ENCODE measurements around the gene SLC2A4. TPM values are rescaled to one million over a fixed set of nuclear protein-coding genes. Genes with fewer than 3 reads are reported as not detected.

SLC2A4 gene
- total and polyA plus RNA-seq, 2 of the 4 experiments (the other 2 are of a cell fraction) = 0.07 TPM; not detected in 1

GRCh38 chr17:7311110-7311705, 29.7 kb downstream of the SLC2A4 start:
- DNase-seq (no peak), ATAC-seq (ENCODE audit: low read depth) (no peak)
- H3K9me1 ChIP-seq (ENCODE audit: insufficient read depth, low read length) = peaks cover 16% of the 10 kb centered on the region
- CTCF ChIA-PET = no interaction called here
- H3K4me1 ChIP-seq (ENCODE audit: control insufficient read depth, insufficient read depth, low read length) = peaks cover 7% of the 10 kb centered on the region
- TF ChIP-seq MXI1 (IDR thresholded peaks at IDR 0.05; ENCODE audit: borderline replicate concordance, low read depth, low read length) (no peak), CEBPB (IDR thresholded peaks at IDR 0.05; ENCODE audit: low read depth, low read length) (no peak), RFX5 (IDR thresholded peaks at IDR 0.05; ENCODE audit: low read depth, low read length) (no peak), BHLHE40 (IDR thresholded peaks at IDR 0.05; ENCODE audit: low read depth, low read length) (no peak), NFE2L2 (IDR thresholded peaks at IDR 0.05; ENCODE audit: low read depth, low read length) (no peak), POLR2A (IDR thresholded peaks at IDR 0.05; ENCODE audit: low read depth, low read length) (no peak), RCOR1 (IDR thresholded peaks at IDR 0.05; ENCODE audit: insufficient replicate concordance, low read length) (no peak), CHD1 (IDR thresholded peaks at IDR 0.05; ENCODE audit: low read depth, low read length) (no peak), CTCF (conservative IDR thresholded peaks at IDR 0.05; ENCODE audit: low read depth, low read length) (no peak), MAFK (IDR thresholded peaks at IDR 0.05; ENCODE audit: low read depth, low read length) (no peak), MAZ (IDR thresholded peaks at IDR 0.05; ENCODE audit: borderline replicate concordance, low read depth, low read length) (no peak), FOS (IDR thresholded peaks at IDR 0.05; ENCODE audit: low read depth, low read length) (no peak)
- TF ChIP-seq, protein P1, sequence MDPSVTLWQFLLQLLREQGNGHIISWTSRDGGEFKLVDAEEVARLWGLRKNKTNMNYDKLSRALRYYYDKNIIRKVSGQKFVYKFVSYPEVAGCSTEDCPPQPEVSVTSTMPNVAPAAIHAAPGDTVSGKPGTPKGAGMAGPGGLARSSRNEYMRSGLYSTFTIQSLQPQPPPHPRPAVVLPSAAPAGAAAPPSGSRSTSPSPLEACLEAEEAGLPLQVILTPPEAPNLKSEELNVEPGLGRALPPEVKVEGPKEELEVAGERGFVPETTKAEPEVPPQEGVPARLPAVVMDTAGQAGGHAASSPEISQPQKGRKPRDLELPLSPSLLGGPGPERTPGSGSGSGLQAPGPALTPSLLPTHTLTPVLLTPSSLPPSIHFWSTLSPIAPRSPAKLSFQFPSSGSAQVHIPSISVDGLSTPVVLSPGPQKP (IDR thresholded peaks at IDR 0.05; ENCODE audit: borderline replicate concordance, low read depth, low read length) = no peak
- TF ChIP-seq, protein P2, sequence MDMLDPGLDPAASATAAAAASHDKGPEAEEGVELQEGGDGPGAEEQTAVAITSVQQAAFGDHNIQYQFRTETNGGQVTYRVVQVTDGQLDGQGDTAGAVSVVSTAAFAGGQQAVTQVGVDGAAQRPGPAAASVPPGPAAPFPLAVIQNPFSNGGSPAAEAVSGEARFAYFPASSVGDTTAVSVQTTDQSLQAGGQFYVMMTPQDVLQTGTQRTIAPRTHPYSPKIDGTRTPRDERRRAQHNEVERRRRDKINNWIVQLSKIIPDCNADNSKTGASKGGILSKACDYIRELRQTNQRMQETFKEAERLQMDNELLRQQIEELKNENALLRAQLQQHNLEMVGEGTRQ (IDR thresholded peaks at IDR 0.05; ENCODE audit: low read depth, low read length) = no peak
- no peak overlapping the region for H4K91ac ChIP-seq (ENCODE audit: insufficient read depth, low read depth, low read length)
- H3K18ac ChIP-seq (ENCODE audit: low read depth, low read length) = no peak overlapping the region
- intact Hi-C loops (cut with micrococcal nuclease) (no loop called here), in situ Hi-C loops (cut with MboI; ENCODE audit: low sequenced_read_pairs) (no loop called here), dilution Hi-C loops (cut with HindIII; ENCODE audit: low sequenced_read_pairs, unreplicated experiment) (no loop called here)
- WGBS, 2 experiments (ENCODE audit: extremely low coverage in 2 of 2, insufficient read length in 1 of 2) = 81% methylated on average over 5 of the region's 7 CpGs; no CpG with 5 or more reads in 1 of the 2 experiments
- no peak overlapping the region for H2AK5ac ChIP-seq (ENCODE audit: low read depth, low read length)
- no peak overlapping the region for H3K9ac ChIP-seq (ENCODE audit: low read depth, low read length)
- H3K27me3 ChIP-seq (ENCODE audit: control insufficient read depth, insufficient read depth, low read length) = no peaks in the 10 kb centered on the region
- H4K8ac ChIP-seq (ENCODE audit: low read depth in 2 of 2, low read length in 2 of 2) = no peak overlapping the region
- H2BK20ac ChIP-seq (ENCODE audit: low read depth, low read length) = no peak overlapping the region
- H2BK120ac ChIP-seq (ENCODE audit: low read depth, low read length) = no peak overlapping the region
- no peak overlapping the region for H2AK9ac ChIP-seq (replicated peaks; ENCODE audit: low read depth, low read length, poor library complexity)
- no TSS peak for BruUV-seq (replicated peaks)
- H3K4ac ChIP-seq (ENCODE audit: low read depth, low read length) = no peak overlapping the region
- no peak overlapping the region for H3K56ac ChIP-seq (ENCODE audit: extremely low read depth, insufficient read depth, low read length)
- POLR2A ChIA-PET (ENCODE audit: unreplicated experiment) = no interaction called here
- H4K5ac ChIP-seq (ENCODE audit: low read depth, low read length) = no peak overlapping the region
- peaks cover 25 to 66% of the 10 kb centered on the region in 2 experiments for H3K79me1 ChIP-seq (ENCODE audit: low read depth in 1 of 2, low read length in 2 of 2)
- H3K23ac ChIP-seq (ENCODE audit: low read depth, low read length) = no peak overlapping the region
- H3K36me3 ChIP-seq (ENCODE audit: control insufficient read depth, insufficient read depth, low read length) = peaks cover 39% of the 10 kb centered on the region
- H3K9me3 ChIP-seq (ENCODE audit: control insufficient read depth, insufficient read depth, low read length) = no peaks in the 10 kb centered on the region
- no peak overlapping the region for H3K4me3 ChIP-seq (ENCODE audit: insufficient read depth, low read depth, low read length)
- H3K4me2 ChIP-seq (ENCODE audit: low read depth, low read length) = no peak overlapping the region
- H2AFZ ChIP-seq (replicated peaks; ENCODE audit: low read length, poor library complexity) = no peak overlapping the region
- peaks cover 65% of the 10 kb centered on the region for H4K20me1 ChIP-seq (ENCODE audit: insufficient read depth, low read length)
- H3K14ac ChIP-seq (replicated peaks; ENCODE audit: low read depth, low read length) = no peak overlapping the region
- no peak overlapping the region for H3K27ac ChIP-seq (ENCODE audit: insufficient read depth, low read length)
- no peak overlapping the region for H2BK15ac ChIP-seq (ENCODE audit: low read depth, low read length)
- H2BK5ac ChIP-seq (ENCODE audit: low read depth, low read length, poor library complexity, severe bottlenecking) = no peak overlapping the region

All from IMR-90 (cell line).